ENCODE measurements around the gene CFAP100.

The CFAP100 gene

GRCh38 chr3:126394179-126394976 is at the start of gene CFAP100:
Gene CFAP100, plus strand, starts transcription at chr3:126394909. Its CDS starts 1,092 bp downstream, at chr3:126396001.
- DNase-seq: no peak

GRCh38 chr3:126345231-126345630 is 49.5 kb upstream of the CFAP100 start:
- no peak for DNase-seq

GRCh38 chr3:126345641-126346460 is 48.9 kb upstream of the CFAP100 start:
- no peak for DNase-seq

- DNase-seq: no peak
These were observed 48.2 kb upstream of the CFAP100 start for GRCh38 chr3:126346466-126346865.

GRCh38 chr3:126347543-126348161 is 47.1 kb upstream of the CFAP100 start:
- DNase-seq: no peak

- no peak for DNase-seq
These were observed 46.3 kb upstream of the CFAP100 start for GRCh38 chr3:126348308-126348920.

- no peak for DNase-seq
These were observed 45.6 kb upstream of the CFAP100 start for GRCh38 chr3:126349071-126349470.

- DNase-seq: no peak
These were observed 44.9 kb upstream of the CFAP100 start for GRCh38 chr3:126349611-126350501.

- no peak for DNase-seq
These were observed 44.1 kb upstream of the CFAP100 start for GRCh38 chr3:126350502-126351085.

- no peak for DNase-seq
These were observed 43.5 kb upstream of the CFAP100 start for GRCh38 chr3:126351086-126351770.

GRCh38 chr3:126351771-126352475 is 42.8 kb upstream of the CFAP100 start:
- DNase-seq: no peak

GRCh38 chr3:126352476-126353454 is 41.9 kb upstream of the CFAP100 start:
- no peak for DNase-seq

GRCh38 chr3:126353694-126354321 is 40.9 kb upstream of the CFAP100 start:
- DNase-seq: no peak

- DNase-seq: no peak
These were observed 39.9 kb upstream of the CFAP100 start for GRCh38 chr3:126354776-126355175.

- no peak for DNase-seq
These were observed 39.5 kb upstream of the CFAP100 start for GRCh38 chr3:126355251-126355650.

- no peak for DNase-seq
These were observed 38.8 kb upstream of the CFAP100 start for GRCh38 chr3:126355777-126356372.

- DNase-seq: no peak
These were observed 38.1 kb upstream of the CFAP100 start for GRCh38 chr3:126356373-126357264.

All from bone marrow (tissue), 2 donors.